Stimulated activated naive B cell treated with anti-CD40 and anti-IgM and Interleukin-4, amounts not matched to agents 10 μg/mL and 1 μg/mL and 100 μg/mL, for 72 hours (primary cell): ENCODE measurements around the gene SH3D21.
A peak's percentile ranks its signal among the peaks of the same experiment; 100 is the strongest.

ENCODE experiments used
- ATAC-seq, 2 donors: fragments of 150-1000 bp; cut with Tn5 transposase; replicated peaks; 2 replicates each; pipeline ENCODE4 v1.10.0; 2021; ENCODE audit warnings: moderate library complexity in 1 of 2
- DNase-seq: peaks from one replicate; pipeline ENCODE4 v3.0.0; 2021
- H3K27ac Mint-ChIP-seq: one replicate; pipeline ENCODE4 v1.8.0; 2022; ENCODE audit warnings: mild to moderate bottlenecking, mixed read lengths
- H3K27me3 Mint-ChIP-seq, 2 donors: one replicate each; pipeline ENCODE4 v1.8.0; 2022; ENCODE audit warnings: mixed read lengths in 2 of 2
- H3K36me3 Mint-ChIP-seq, 2 donors: one replicate each; pipeline ENCODE4 v1.8.0; 2022; ENCODE audit warnings: mixed read lengths in 2 of 2, mild to moderate bottlenecking in 1 of 2
- H3K4me1 Mint-ChIP-seq, 2 donors: one replicate each; pipeline ENCODE4 v1.8.0; 2022; ENCODE audit warnings: mixed read lengths in 2 of 2, mild to moderate bottlenecking in 1 of 2
- H3K4me3 Mint-ChIP-seq, 2 donors: one replicate each; pipeline ENCODE4 v1.8.0; 2022; ENCODE audit warnings: mild to moderate bottlenecking in 2 of 2, mixed read lengths in 2 of 2, moderate library complexity in 1 of 2
- H3K9me3 Mint-ChIP-seq, 2 donors: one replicate each; pipeline ENCODE4 v1.8.0; 2022; ENCODE audit warnings: mixed read lengths in 2 of 2, mild to moderate bottlenecking in 1 of 2

The SH3D21 gene

DNA sequence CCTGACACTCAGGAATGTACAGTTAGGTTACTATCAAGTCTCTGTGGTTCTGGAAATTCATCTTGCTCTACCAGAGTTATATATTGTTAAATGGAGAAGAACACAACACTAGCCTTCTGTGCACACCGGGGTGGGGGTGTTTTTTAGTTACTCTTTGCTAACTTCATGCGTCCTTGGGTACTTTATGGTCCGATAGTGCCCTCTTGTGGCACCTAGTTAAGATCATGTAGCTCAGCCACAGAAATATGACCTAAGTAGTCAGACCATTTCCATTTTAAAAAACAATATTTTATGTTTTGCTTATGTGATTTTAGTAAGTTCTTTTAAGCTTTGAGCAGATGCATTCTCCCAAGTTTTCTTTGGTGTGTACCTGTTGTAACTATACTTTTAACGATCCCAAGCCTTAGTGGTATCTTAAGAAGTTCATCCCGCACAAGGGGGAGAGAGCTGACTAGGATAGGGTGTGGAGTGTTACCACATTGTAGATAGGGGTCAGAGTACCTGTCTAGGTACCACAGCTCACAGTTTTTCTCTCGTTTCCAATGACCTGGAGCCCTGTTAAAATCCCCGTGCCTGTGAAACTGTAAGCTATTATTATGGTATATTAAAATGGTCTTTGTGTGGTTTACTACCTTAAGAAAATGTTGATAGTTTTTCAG, 20.6 kb upstream of the SH3D21 start:
- peak overlapping the region; percentile 37 for H3K27ac Mint-ChIP-seq

DNA sequence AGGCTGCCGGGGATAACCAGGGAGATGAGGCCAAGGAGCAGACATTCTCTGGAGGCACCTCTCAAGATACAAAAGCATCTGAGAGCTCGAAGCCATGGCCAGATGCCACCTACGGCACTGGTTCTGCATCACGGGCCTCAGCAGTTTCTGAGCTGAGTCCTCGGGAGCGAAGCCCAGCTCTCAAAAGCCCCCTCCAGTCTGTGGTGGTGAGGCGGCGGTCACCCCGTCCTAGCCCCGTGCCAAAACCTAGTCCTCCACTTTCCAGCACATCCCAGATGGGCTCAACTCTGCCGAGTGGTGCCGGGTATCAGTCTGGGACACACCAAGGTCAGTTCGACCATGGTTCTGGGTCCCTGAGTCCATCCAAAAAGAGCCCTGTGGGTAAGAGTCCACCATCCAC, 19.4 kb upstream of the SH3D21 start:
- Mint-ChIP-seq H3K36me3 (peaks cover 36 to 51% of the 10 kb centered on the region in 2 donors), H3K9me3 (no peaks in the 10 kb centered on the region)

More for the DNA sequence above, 20.6 kb upstream of the SH3D21 start:
- ATAC-seq: peak; percentile 94 to 98
- Mint-ChIP-seq H3K27me3 (no peaks in the 10 kb centered on the region), H3K4me3 (no peak overlapping the region), H3K9me3 (no peaks in the 10 kb centered on the region), H3K4me1 (peaks cover 13 to 37% of the 10 kb centered on the region in 2 donors), H3K36me3 (peaks cover 32 to 42% of the 10 kb centered on the region in 2 donors)
- DNase-seq: peak; percentile 49

DNA sequence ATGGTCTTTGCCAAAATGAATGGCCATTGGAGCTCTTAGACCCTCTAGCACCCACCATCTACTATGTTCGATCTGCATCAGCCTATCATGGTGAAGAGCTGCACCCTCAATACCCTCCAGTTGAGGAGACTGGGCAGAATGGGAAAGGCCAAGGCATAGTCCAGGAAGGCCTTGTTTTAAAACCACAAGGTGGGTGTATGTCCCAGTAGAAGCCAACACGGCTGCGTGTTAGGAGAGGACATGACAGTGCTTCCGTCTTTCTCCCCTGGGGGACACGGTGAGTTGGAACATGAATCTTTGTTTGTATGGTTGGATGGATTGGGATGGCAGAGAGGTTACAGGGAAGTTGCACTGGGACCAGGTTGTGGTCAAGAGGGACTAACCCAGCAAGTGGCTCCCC, 18.6 kb upstream of the SH3D21 start:
- Mint-ChIP-seq H3K36me3 (peaks cover 33 to 48% of the 10 kb centered on the region in 2 donors), H3K4me1 (peaks cover 13 to 32% of the 10 kb centered on the region in 2 donors), H3K9me3 (no peaks in the 10 kb centered on the region), H3K4me3 (no peak overlapping the region), H3K27me3 (no peaks in the 10 kb centered on the region), H3K27ac (peak overlapping the region; percentile 39)
- ATAC-seq (no peak), DNase-seq (no peak)

More for the DNA sequence above, 19.4 kb upstream of the SH3D21 start:
- H3K4me3 Mint-ChIP-seq: no peak overlapping the region
- H3K4me1 Mint-ChIP-seq: peaks cover 13 to 32% of the 10 kb centered on the region in 2 donors
- no peaks in the 10 kb centered on the region for H3K27me3 Mint-ChIP-seq
- H3K27ac Mint-ChIP-seq: no peak overlapping the region
- DNase-seq: no peak
- ATAC-seq: no peak

DNA sequence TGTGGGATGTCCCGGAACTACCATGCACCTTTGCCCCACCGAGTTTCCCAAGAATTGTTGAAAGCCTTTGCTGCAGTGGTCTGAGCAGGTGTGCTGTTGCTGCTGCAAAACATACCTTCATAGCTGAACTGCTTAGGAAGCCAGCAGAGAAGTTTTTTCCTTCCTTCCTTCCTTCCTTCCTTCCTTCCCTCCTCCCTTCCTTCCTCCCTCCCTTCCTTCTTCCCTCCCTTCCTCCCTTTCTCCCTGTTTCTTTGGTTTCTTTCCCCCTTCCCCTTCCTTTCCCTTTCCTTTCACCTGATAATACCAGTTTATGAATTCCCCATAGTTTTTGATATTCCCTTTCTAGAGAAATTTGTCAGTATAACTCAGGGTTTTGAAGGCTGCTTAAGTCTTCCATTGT, 10.8 kb upstream of the SH3D21 start:
- ATAC-seq (no peak), DNase-seq (no peak)
- no peaks in the 10 kb centered on the region for H3K9me3 Mint-ChIP-seq
- H3K27me3 Mint-ChIP-seq: no peaks in the 10 kb centered on the region
- no peak overlapping the region for H3K4me3 Mint-ChIP-seq
- H3K27ac Mint-ChIP-seq: peak overlapping the region; percentile 59
- peaks cover 36 to 50% of the 10 kb centered on the region in 2 donors for H3K36me3 Mint-ChIP-seq
- peaks cover 5 to 20% of the 10 kb centered on the region in 2 donors for H3K4me1 Mint-ChIP-seq

DNA sequence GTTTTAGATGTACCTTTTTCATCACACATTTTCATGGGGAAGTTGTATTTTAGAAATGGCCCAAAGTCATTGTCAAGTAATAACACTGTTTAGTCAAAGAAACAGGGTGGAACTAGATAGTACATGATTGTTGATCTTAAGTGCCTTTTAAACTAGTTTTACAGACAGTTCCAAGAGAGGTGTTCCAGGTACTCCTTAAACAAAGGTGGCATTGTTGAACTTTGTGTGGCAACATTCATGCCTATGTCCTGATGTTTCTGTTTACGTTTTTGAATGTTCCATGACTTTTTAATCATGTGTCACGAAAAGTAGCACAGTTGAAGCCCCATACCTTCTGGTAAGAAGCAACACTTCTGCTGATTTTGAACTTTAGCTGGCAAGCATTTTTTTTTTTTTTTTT, 9.1 kb upstream of the SH3D21 start:
- no peak overlapping the region for H3K4me3 Mint-ChIP-seq
- peaks cover 38 to 50% of the 10 kb centered on the region in 2 donors for H3K36me3 Mint-ChIP-seq
- ATAC-seq (no peak), DNase-seq (no peak)
- H3K4me1 Mint-ChIP-seq: peaks cover 10 to 30% of the 10 kb centered on the region in 2 donors
- H3K9me3 Mint-ChIP-seq: no peaks in the 10 kb centered on the region
- no peaks in the 10 kb centered on the region for H3K27me3 Mint-ChIP-seq
- H3K27ac Mint-ChIP-seq: no peak overlapping the region

DNA sequence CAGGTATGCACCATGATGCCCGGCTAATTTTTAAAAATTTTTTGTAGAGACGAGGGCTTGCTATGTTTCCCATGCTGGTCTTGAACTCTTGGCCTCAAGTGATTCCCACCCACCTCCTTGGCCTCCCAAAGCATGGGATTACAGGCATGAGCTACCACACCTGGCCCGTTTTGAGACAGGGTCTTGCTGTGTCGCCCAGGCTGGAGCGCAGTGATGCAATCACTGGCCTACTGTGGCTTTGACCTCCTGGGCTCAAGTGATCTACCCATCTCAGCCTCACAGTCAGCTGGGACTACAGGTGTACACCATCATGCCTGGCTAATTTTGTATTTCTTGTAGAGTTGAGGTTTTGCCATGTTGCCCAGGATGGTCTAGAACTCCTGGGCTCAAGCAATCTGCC, 7.5 kb upstream of the SH3D21 start:
- Mint-ChIP-seq H3K4me3 (no peak overlapping the region), H3K27ac (no peak overlapping the region), H3K36me3 (peaks cover 45 to 58% of the 10 kb centered on the region in 2 donors), H3K27me3 (no peaks in the 10 kb centered on the region), H3K9me3 (no peaks in the 10 kb centered on the region), H3K4me1 (peaks cover 12 to 40% of the 10 kb centered on the region in 2 donors)
- DNase-seq: no peak
- no peak for ATAC-seq

DNA sequence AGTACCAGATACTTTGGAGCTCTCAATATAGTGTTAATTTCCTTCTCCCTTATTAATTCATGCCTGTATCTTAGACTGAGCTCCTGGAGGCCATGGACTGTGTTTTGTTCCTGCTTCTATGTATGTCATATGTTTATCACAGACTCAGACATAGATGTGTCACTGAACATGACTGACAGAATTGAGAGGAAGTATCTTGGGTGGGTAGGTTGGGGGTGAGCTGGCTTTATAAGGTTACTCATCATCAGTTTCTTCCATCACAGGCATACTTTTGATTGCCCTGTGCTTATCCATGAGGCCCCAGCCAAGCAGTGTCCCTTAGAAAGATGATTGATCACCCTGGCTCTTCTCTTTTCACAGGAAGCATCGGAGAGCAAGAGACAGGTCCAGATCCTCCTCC, 5.6 kb upstream of the SH3D21 start:
- peak; percentile 28 to 38 for ATAC-seq
- no peaks in the 10 kb centered on the region for H3K9me3 Mint-ChIP-seq
- peak overlapping the region; percentile 54 for H3K27ac Mint-ChIP-seq
- DNase-seq: no peak
- peaks cover 21 to 59% of the 10 kb centered on the region in 2 donors for H3K4me1 Mint-ChIP-seq
- H3K4me3 Mint-ChIP-seq: no peak overlapping the region
- H3K27me3 Mint-ChIP-seq: no peaks in the 10 kb centered on the region
- H3K36me3 Mint-ChIP-seq: peaks cover 41 to 64% of the 10 kb centered on the region in 2 donors

DNA sequence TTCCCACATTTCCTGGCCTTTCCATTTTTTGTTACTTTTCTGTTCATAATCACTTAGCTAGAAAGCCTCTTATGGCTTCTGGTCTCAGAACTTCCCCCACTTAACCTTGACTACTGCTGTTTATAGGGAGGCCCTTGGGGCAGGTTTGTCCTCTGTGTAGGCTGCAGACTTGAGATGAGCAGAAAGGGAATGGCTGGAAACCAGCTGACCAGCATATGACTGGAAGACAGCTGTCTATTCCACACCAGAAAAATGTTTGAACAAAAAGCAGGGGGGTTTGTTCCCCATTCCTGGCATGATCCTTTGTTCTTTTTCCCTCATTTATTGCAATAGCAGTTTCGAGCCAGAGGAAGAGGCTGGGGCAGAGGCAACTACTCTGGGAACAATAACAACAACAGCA, 4.9 kb upstream of the SH3D21 start:
- Mint-ChIP-seq H3K4me3 (no peak overlapping the region), H3K4me1 (peaks cover 27 to 66% of the 10 kb centered on the region in 2 donors), H3K36me3 (peaks cover 39 to 65% of the 10 kb centered on the region in 2 donors), H3K27ac (no peak overlapping the region), H3K27me3 (no peaks in the 10 kb centered on the region), H3K9me3 (no peaks in the 10 kb centered on the region)
- no peak for DNase-seq
- no peak for ATAC-seq

DNA sequence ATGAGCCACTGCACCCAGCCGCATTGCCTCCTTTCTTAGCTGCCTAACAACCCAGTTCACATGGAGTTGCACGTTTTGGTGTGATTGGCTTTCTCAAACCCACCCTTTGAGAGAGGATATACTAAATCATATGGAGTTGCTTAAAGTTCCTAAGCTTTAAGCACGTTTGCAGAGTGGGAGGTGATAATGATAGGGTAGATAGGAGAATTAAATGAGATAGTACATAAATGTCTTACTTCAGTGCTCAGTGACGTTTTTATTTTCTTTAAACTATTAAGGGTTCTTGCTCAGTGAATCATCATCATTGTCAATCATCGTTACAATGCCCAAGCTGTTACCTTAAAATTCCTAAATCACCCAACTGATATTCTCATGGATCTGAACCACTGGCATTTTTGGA, 2.9 kb upstream of the SH3D21 start:
- DNase-seq (no peak), ATAC-seq (no peak)
- Mint-ChIP-seq H3K4me3 (no peak overlapping the region), H3K9me3 (no peaks in the 10 kb centered on the region), H3K36me3 (peaks cover 36 to 61% of the 10 kb centered on the region in 2 donors), H3K27me3 (peaks cover 0 to 3% of the 10 kb centered on the region in 2 donors), H3K4me1 (peaks cover 34 to 80% of the 10 kb centered on the region in 2 donors), H3K27ac (peak overlapping the region; percentile 90)

DNA sequence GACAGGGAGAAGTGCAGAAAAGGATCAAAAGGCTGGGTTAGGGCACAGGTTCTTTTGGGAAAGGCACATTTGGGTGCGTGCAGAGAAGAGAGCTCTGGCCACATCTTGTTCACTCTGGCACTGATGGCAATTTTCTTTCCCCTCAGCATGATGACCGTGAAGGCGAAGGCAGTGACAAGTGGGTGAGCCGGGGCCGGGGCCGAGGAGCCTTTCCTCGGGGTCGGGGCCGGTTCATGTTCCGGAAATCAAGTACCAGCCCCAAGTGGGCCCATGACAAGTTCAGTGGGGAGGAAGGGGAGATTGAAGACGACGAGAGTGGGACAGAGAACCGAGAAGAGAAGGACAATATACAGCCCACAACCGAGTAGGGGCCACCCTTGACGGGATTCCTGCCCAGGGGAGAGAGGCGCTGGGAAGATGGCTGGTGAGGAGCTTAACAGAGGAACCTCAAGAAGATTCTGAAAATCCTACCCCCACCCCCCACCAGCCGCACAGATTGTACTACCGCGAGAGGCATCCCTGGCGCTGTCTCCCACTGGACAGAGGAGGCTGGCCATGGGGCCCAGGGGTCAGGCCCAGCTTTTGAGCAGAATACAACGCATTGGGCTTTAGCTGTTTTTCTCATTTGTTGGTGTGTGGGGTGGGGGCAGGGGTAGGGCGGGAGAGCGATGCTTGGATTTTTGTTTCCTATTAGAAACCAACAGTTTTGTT, 2.4 kb upstream of the SH3D21 start:
- peaks cover 35 to 58% of the 10 kb centered on the region in 2 donors for H3K36me3 Mint-ChIP-seq
- peaks cover 0 to 3% of the 10 kb centered on the region in 2 donors for H3K27me3 Mint-ChIP-seq
- H3K9me3 Mint-ChIP-seq: no peaks in the 10 kb centered on the region
- peaks cover 34 to 78% of the 10 kb centered on the region in 2 donors for H3K4me1 Mint-ChIP-seq
- DNase-seq: no peak
- H3K4me3 Mint-ChIP-seq: peak overlapping the region; percentile 63 to 67
- no peak for ATAC-seq
- peak overlapping the region; percentile 90 for H3K27ac Mint-ChIP-seq

DNA sequence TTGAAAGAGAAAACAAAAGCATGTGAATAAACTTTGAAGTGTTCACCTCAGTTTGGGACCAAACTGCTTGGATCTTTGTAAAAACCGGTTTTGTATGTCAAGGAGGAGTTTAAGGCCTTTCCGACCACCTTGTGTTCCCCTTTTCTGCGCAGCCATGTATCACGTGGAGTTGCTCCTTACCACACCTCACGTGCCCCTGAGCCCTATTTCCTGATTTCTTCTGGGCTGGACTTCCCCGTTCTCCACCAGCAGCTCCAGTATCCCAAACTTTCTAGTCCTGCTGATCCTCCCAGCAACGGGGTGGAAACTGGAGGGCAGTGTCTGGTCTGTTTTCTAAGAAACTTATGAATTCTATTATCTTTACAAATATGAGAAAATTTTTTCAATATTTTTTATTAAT, 1.6 kb upstream of the SH3D21 start:
- DNase-seq (no peak), ATAC-seq (no peak)
- H3K9me3 Mint-ChIP-seq: no peaks in the 10 kb centered on the region
- peaks cover 34 to 72% of the 10 kb centered on the region in 2 donors for H3K4me1 Mint-ChIP-seq
- H3K36me3 Mint-ChIP-seq: peaks cover 32 to 57% of the 10 kb centered on the region in 2 donors
- peak overlapping the region in 1 of 2 donors; percentile 50 for H3K4me3 Mint-ChIP-seq
- H3K27me3 Mint-ChIP-seq: peaks cover 0 to 3% of the 10 kb centered on the region in 2 donors
- H3K27ac Mint-ChIP-seq: peak overlapping the region; percentile 81

DNA sequence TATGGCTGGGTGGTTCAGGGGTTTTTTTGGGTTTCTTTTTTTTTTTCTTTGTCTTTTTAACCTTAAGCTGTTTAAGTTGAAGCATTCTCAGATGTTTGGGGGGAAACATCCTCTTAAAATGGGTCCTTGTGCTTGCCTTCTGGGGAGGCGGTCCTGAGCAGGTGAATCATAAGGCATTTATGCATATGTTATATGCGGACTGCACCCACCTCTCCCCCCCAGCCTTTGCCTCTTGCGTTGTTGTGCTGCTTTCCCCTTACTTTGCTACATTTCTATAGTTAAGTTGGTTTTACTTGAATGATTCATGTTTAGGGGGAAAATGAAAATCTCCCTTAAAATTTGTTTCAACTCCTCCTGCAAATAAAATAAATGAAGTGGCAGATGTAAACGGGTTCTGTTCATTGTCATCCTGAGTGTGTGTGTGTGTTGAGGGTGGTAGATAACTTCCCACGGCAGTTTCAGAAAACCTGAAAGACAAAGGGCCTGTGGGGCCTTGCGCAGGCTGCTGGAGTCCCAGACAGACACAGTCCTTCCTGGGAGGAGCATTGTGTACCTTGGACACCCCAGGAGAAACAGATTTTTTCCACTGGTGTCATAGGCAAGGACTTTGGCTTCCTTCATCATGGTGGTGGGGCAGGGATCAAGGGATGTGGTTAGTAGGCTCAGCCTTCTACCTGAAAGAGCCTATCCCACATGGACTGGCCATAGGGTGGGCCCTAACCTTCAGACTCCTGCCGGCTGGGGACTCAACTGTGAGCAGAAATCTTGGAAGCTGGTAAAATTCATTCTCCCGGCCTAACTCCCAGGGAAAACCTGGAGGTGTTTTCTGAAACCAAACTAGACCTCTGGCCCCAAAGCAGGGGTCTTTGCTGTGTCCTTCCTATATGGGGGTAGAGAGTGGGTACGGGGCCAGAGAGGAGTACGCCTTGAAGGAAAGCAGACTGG, 926 bp upstream of the SH3D21 start:
- DNase-seq (no peak), ATAC-seq (no peak)
- Mint-ChIP-seq H3K36me3 (peaks cover 33 to 53% of the 10 kb centered on the region in 2 donors), H3K4me3 (peak overlapping the region; percentile 56 to 89), H3K9me3 (no peaks in the 10 kb centered on the region), H3K27ac (peak overlapping the region; percentile 65), H3K4me1 (peaks cover 30 to 65% of the 10 kb centered on the region in 2 donors), H3K27me3 (peaks cover 0 to 3% of the 10 kb centered on the region in 2 donors)

DNA sequence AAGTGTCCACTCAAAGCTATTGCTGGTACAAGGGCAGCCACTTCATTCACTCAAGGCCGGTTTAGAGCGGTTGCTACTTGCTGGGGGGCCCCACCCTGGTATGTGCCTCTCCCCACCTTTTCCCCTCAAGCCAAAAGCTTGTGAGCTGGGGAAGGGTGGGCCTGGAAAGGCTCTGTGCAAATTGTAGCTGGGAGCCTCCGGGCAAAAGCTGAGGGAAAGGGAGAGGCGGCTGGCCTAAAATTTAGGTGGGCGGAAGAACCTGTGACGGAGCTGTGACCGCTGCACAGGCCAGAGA, 306 bp upstream of the SH3D21 start:
- Mint-ChIP-seq H3K27me3 (peaks cover 0 to 3% of the 10 kb centered on the region in 2 donors), H3K27ac (peak overlapping the region; percentile 65), H3K4me1 (peaks cover 26 to 58% of the 10 kb centered on the region in 2 donors)

DNA sequence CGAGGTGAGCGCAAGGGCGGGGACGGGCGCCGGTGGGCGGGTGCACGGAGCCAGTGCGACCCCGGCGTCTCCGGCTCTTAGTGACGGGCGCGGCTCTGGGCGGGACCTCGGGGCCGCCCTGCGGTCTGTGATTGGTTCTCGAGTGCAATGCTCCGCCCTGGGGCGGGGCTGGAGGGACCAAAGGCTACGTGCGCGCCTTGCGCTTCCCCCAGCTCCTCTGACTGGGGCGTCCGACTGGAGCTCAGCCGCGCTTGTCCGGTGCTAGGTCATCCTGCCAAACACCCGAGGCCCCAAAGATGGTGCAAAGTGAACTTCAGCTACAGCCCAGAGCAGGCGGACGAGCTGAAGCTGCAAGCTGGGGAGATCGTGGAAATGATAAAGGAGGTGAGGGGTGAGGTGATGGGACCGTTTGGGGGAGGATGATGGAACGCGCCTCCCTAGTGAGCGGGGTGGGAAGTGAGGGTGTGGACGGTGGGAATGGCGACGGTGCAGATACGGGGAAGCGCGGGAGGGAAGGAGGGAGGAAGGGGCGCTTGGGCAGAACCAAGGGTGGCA, 811 bp downstream of the SH3D21 start:
- Mint-ChIP-seq H3K27me3 (peaks cover 0 to 3% of the 10 kb centered on the region in 2 donors), H3K27ac (peak overlapping the region; percentile 96), H3K4me1 (peaks cover 25 to 51% of the 10 kb centered on the region in 2 donors), H3K9me3 (no peaks in the 10 kb centered on the region), H3K4me3 (peak overlapping the region; percentile 89 to 98), H3K36me3 (peaks cover 24 to 45% of the 10 kb centered on the region in 2 donors)
- ATAC-seq (peak; percentile 97 to 98), DNase-seq (peak; percentile 87)

More for the DNA sequence above, 306 bp upstream of the SH3D21 start:
- H3K9me3 Mint-ChIP-seq: no peaks in the 10 kb centered on the region
- H3K4me3 Mint-ChIP-seq: peak overlapping the region; percentile 56 to 89
- peaks cover 28 to 50% of the 10 kb centered on the region in 2 donors for H3K36me3 Mint-ChIP-seq
- no peak for DNase-seq
- ATAC-seq: no peak
